Measurements from ENCODE around the gene MTHFS. TPM values are rescaled to one million over a fixed set of nuclear protein-coding genes. Genes with fewer than 3 reads are reported as not detected.
"Not testable (repeated sequence)": the region's sequence is repeated elsewhere in the genome, so short reads cannot be mapped to it uniquely, and the experiment has no call there.

MTHFS gene
- total and polyA plus RNA-seq, 2 donors (not counting 3 experiments of a cell fraction or from before 2014, with no cell fraction given) = 9.3 to 15.7 TPM

- ChIA-PET CTCF (no interaction called here), POLR2A (no interaction called here)
- peak; percentile 72 for DNase-seq (ENCODE audit: low read depth, low spot score)
- intact Hi-C loops (cut with micrococcal nuclease) = no loop called here
- Histone ChIP-seq H3K36me3 (ENCODE audit: control insufficient read depth in 2 of 2, extremely low read depth in 1 of 2, insufficient read depth in 2 of 2, low read length in 2 of 2) (no peaks in the 10 kb centered on the region), H2AFZ (ENCODE audit: low read depth, low read length) (no peak overlapping the region), H3K4me1 (ENCODE audit: control insufficient read depth, extremely low read depth, insufficient read depth, low read length) (peaks cover 6% of the 10 kb centered on the region), H3K27me3 (ENCODE audit: control insufficient read depth in 2 of 2, insufficient read depth in 2 of 2, low read length in 2 of 2) (no peaks in the 10 kb centered on the region), H3K79me2 (ENCODE audit: control insufficient read depth, insufficient read depth, low read length) (no peaks in the 10 kb centered on the region), H4K20me1 (replicated peaks; ENCODE audit: control insufficient read depth, extremely low read depth, insufficient read depth, low read length) (no peaks in the 10 kb centered on the region), H3K27ac (ENCODE audit: insufficient read depth, low read depth, low read length) (no peak overlapping the region), H3K9me1 (replicated peaks; ENCODE audit: control insufficient read depth, extremely low read depth, insufficient read depth, low read length) (no peaks in the 10 kb centered on the region), H3K9me3 (replicated peaks; ENCODE audit: control insufficient read depth, insufficient read depth, low read length) (no peaks in the 10 kb centered on the region), H3K9ac (replicated peaks; ENCODE audit: extremely low read depth, insufficient read depth, low read length) (no peak overlapping the region), H3K4me3 (replicated peaks in 1 of 3; ENCODE audit: insufficient read depth in 1 of 3, low read depth in 1 of 3, low read length in 3 of 3) (no peak overlapping the region), H3K4me2 (ENCODE audit: insufficient read depth, low read length) (no peak overlapping the region)
- dilution Hi-C loops (cut with MboI; ENCODE audit: extremely low pct_ligation_motif_present, low sequenced_read_pairs) = no loop called here
- no peak for FAIRE-seq
- BruUV-seq (replicated peaks) = no TSS peak
- no peak for TF ChIP-seq POLR2AphosphoS5 (IDR thresholded peaks at IDR 0.05; ENCODE audit: insufficient read depth, low read depth, low read length)
- TF ChIP-seq EZH2 (IDR thresholded peaks at IDR 0.05; ENCODE audit: borderline replicate concordance, low read depth, low read length, severe bottlenecking) = no peak
Measured at GRCh38 chr15:79901958-79902357, 5.1 kb upstream of the MTHFS start.

- H3K9me3 ChIP-seq (replicated peaks; ENCODE audit: control insufficient read depth, insufficient read depth, low read length); H3K4me2 ChIP-seq (ENCODE audit: insufficient read depth, low read length); H3K79me2 ChIP-seq (ENCODE audit: control insufficient read depth, insufficient read depth, low read length); DNase-seq (ENCODE audit: low read depth, low spot score); H3K9me1 ChIP-seq (replicated peaks; ENCODE audit: control insufficient read depth, extremely low read depth, insufficient read depth, low read length); H3K27me3 ChIP-seq (ENCODE audit: control insufficient read depth in 2 of 2, insufficient read depth in 2 of 2, low read length in 2 of 2); H3K27ac ChIP-seq (ENCODE audit: insufficient read depth, low read depth, low read length); CTCF ChIA-PET; FAIRE-seq; H4K20me1 ChIP-seq (replicated peaks; ENCODE audit: control insufficient read depth, extremely low read depth, insufficient read depth, low read length); intact Hi-C loops (cut with micrococcal nuclease); BruUV-seq (replicated peaks); dilution Hi-C loops (cut with MboI; ENCODE audit: extremely low pct_ligation_motif_present, low sequenced_read_pairs); H3K9ac ChIP-seq (replicated peaks; ENCODE audit: extremely low read depth, insufficient read depth, low read length); H3K4me3 ChIP-seq (replicated peaks in 1 of 3; ENCODE audit: insufficient read depth in 1 of 3, low read depth in 1 of 3, low read length in 3 of 3); POLR2A ChIA-PET; H3K36me3 ChIP-seq (ENCODE audit: control insufficient read depth in 2 of 2, extremely low read depth in 1 of 2, insufficient read depth in 2 of 2, low read length in 2 of 2); H2AFZ ChIP-seq (ENCODE audit: low read depth, low read length): not testable (repeated sequence)
- H3K4me1 ChIP-seq (ENCODE audit: control insufficient read depth, extremely low read depth, insufficient read depth, low read length) = peaks cover 10% of the 10 kb centered on the region
Measured at GRCh38 chr15:79900818-79901378, 4.1 kb upstream of the MTHFS start.

All from endothelial cell of umbilical vein (primary cell).